ENCODE results near the gene CHSY1.

Gene CHSY1

GRCh38 chr15:101233651-101234280 is 18.1 kb downstream of the CHSY1 start:
- H3K4me1 ChIP-seq (ENCODE audit: insufficient read depth, poor library complexity, severe bottlenecking) = peaks cover 20% of the 10 kb centered on the region
- H3K36me3 ChIP-seq (ENCODE audit: low read depth) = peaks cover 84% of the 10 kb centered on the region
- peak; percentile 52; the same call in 2 of the 3 replicates for ATAC-seq (ENCODE audit: low read depth)
- H3K4me3 ChIP-seq (ENCODE audit: severe bottlenecking) = no peak overlapping the region
- no peak for DNase-seq (ENCODE audit: low spot score)
- H3K27ac ChIP-seq (ENCODE audit: poor library complexity, severe bottlenecking) = peak overlapping the region; percentile 18
- no peak for TF ChIP-seq CTCF (IDR thresholded peaks at IDR 0.05; ENCODE audit: poor library complexity, severe bottlenecking)
- no peaks in the 10 kb centered on the region for H3K27me3 ChIP-seq (ENCODE audit: insufficient read depth, poor library complexity, severe bottlenecking)
- H3K9me3 ChIP-seq (ENCODE audit: severe bottlenecking) = no peaks in the 10 kb centered on the region

GRCh38 chr15:101232677-101233076 is 19.2 kb downstream of the CHSY1 start:
- peaks cover 89% of the 10 kb centered on the region for H3K36me3 ChIP-seq (ENCODE audit: low read depth)
- no peaks in the 10 kb centered on the region for H3K9me3 ChIP-seq (ENCODE audit: severe bottlenecking)
- H3K27ac ChIP-seq (ENCODE audit: poor library complexity, severe bottlenecking) = peak overlapping the region; percentile 18
- no peak for DNase-seq (ENCODE audit: low spot score)
- H3K4me1 ChIP-seq (ENCODE audit: insufficient read depth, poor library complexity, severe bottlenecking) = peaks cover 20% of the 10 kb centered on the region
- no peaks in the 10 kb centered on the region for H3K27me3 ChIP-seq (ENCODE audit: insufficient read depth, poor library complexity, severe bottlenecking)
- ATAC-seq (ENCODE audit: low read depth) = peak; percentile 44; the same call in 1 of the 3 replicates
- no peak overlapping the region for H3K4me3 ChIP-seq (ENCODE audit: severe bottlenecking)
- no peak for TF ChIP-seq CTCF (IDR thresholded peaks at IDR 0.05; ENCODE audit: poor library complexity, severe bottlenecking)

- Histone ChIP-seq H3K4me3 (ENCODE audit: severe bottlenecking) (no peak overlapping the region), H3K27ac (ENCODE audit: poor library complexity, severe bottlenecking) (no peak overlapping the region), H3K36me3 (ENCODE audit: low read depth) (peaks cover 88% of the 10 kb centered on the region), H3K9me3 (ENCODE audit: severe bottlenecking) (no peaks in the 10 kb centered on the region), H3K4me1 (ENCODE audit: insufficient read depth, poor library complexity, severe bottlenecking) (peaks cover 6% of the 10 kb centered on the region), H3K27me3 (ENCODE audit: insufficient read depth, poor library complexity, severe bottlenecking) (no peaks in the 10 kb centered on the region)
- TF ChIP-seq CTCF (IDR thresholded peaks at IDR 0.05; ENCODE audit: poor library complexity, severe bottlenecking) = no peak
- ATAC-seq (ENCODE audit: low read depth) (no peak), DNase-seq (ENCODE audit: low spot score) (no peak)
Observed at GRCh38 chr15:101228313-101228712, 23.5 kb downstream of the CHSY1 start.

GRCh38 chr15:101225658-101226057 is 26.2 kb downstream of the CHSY1 start:
- DNase-seq (ENCODE audit: low spot score) (no peak), ATAC-seq (ENCODE audit: low read depth) (no peak)
- Histone ChIP-seq H3K27me3 (ENCODE audit: insufficient read depth, poor library complexity, severe bottlenecking) (no peaks in the 10 kb centered on the region), H3K4me1 (ENCODE audit: insufficient read depth, poor library complexity, severe bottlenecking) (no peaks in the 10 kb centered on the region), H3K4me3 (ENCODE audit: severe bottlenecking) (no peak overlapping the region), H3K9me3 (ENCODE audit: severe bottlenecking) (no peaks in the 10 kb centered on the region), H3K36me3 (ENCODE audit: low read depth) (peaks cover 84% of the 10 kb centered on the region), H3K27ac (ENCODE audit: poor library complexity, severe bottlenecking) (no peak overlapping the region)
- no peak for TF ChIP-seq CTCF (IDR thresholded peaks at IDR 0.05; ENCODE audit: poor library complexity, severe bottlenecking)

- Histone ChIP-seq H3K27me3 (ENCODE audit: insufficient read depth, poor library complexity, severe bottlenecking) (no peaks in the 10 kb centered on the region), H3K9me3 (ENCODE audit: severe bottlenecking) (no peaks in the 10 kb centered on the region), H3K4me1 (ENCODE audit: insufficient read depth, poor library complexity, severe bottlenecking) (no peaks in the 10 kb centered on the region), H3K27ac (ENCODE audit: poor library complexity, severe bottlenecking) (no peak overlapping the region), H3K4me3 (ENCODE audit: severe bottlenecking) (no peak overlapping the region), H3K36me3 (ENCODE audit: low read depth) (peaks cover 75% of the 10 kb centered on the region)
- no peak for TF ChIP-seq CTCF (IDR thresholded peaks at IDR 0.05; ENCODE audit: poor library complexity, severe bottlenecking)
- ATAC-seq (ENCODE audit: low read depth) = no peak
- no peak for DNase-seq (ENCODE audit: low spot score)
Observed at GRCh38 chr15:101221902-101222301, 29.9 kb downstream of the CHSY1 start.
